ENCODE results near the gene HNRNPC.
"Not testable (repeated sequence)": the region's sequence is repeated elsewhere in the genome, so short reads cannot be mapped to it uniquely, and the experiment has no call there.

Gene HNRNPC

DNA sequence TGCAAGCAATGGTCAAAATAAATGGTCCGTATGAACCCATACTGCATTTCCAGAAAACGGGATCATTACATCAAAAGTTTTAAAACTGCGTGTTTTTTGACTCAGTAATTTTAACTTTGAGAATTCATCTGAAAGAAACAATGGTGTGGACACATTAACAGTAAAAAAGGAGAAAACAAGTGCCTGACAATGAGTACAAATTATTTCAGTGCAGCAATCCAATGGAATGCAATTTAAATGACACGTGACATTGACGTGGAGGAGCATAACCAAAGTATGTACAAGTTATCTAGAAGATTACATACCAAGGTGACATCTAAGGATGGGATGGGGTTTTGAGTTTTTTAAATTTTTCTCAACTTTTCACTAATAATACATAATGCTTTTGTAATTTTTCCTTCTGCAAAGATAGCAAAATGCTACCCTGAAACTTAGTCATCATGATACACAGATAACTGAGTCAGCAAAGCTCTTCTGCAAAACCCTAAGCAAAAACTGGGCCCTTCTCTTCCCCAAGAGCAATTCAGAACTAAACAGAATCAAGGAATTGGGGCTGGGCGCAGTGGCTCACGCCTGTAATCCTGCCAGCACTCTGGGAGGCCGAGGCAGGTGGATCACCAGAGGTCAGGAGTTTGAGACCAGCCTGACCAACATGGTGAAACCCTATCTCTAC, 20.4 kb downstream of the HNRNPC start:
- in situ Hi-C loops (cut with HindIII; ENCODE audit: low sequenced_read_pairs) = no loop called here

DNA sequence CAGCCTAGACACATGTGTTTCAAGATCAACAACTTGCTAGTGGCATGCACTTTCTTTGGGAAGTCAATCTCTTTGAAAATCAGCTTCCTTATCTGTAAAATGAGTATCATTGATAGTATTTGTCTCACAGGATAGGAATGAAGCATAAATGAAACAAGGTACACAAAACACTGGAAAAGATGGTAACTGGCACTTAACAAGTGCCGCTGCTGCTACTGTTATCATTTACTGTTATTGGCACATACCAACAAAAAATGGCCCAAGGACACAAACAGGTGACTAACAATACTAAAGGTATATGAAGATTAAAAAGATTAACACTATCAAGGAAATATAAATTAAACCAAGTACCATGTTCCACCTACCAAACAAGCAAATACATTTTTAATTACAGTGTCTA, 20.9 kb downstream of the HNRNPC start:
- in situ Hi-C loops (cut with HindIII; ENCODE audit: low sequenced_read_pairs) = no loop called here

DNA sequence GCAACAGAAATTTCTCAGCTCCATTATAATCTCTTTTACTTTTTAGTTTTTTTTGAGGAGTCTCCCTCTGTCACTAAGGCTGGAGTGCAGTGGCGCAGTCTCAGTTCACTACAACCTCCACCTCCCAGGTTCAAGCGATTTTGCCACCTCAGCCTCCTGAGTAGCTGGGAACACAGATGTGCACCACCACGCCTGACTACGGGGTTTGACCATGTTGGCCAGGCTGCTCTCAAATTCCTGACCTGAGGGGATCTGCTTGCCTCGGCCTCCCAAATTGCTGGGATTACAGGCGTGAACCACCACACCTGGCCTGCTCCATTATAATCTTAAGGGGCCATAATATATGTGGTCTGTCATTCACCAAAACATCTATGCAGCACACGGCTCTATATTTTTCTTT, 23.4 kb downstream of the HNRNPC start:
- in situ Hi-C loops (cut with HindIII; ENCODE audit: low sequenced_read_pairs) = no loop called here

DNA sequence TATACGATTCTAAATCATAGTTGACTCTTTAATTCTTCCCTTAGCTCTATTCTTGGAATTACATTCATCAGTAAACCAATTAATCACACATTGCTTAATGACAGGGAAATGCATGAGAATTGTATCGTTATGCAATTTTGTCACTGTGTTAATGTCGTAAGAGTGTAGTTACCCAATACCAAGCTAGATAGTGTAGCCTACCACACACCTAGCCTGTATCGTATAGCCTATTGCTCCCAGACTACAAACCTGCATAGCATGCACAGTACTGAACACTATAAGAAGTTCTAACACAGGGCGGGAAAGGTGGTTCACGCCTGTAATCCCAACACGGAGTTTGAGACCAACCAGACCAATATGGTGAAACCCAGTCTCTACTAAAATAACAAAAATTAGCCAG, 24.7 kb downstream of the HNRNPC start:
- in situ Hi-C loops (cut with HindIII; ENCODE audit: low sequenced_read_pairs) = no loop called here

DNA sequence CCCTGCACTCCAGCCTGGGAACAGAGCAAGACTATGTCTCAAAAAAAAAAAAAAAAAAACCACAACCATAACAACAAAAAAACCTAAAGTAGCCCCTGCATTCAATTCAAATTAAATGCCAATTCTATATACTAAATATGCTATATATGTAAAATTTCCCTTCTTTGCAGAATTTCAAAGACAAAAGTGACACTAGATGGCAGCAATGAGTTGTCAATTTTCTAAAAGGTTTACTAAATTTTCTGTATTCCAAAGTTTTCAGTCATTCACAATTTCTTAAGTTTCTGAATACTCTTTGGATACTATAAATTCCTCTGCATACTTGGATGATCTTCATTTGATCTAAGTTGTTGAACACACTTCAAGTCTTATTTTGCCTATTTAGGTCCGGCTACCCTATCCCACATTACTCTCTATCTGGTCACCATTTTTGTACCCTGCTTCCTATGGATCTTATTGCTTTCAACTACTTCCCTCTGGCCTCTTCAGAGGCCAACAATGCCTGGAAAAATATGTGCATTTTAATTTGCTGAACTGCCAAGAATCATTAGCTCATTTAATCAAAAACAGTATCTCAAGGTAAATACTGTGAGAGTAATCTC, 27.9 kb downstream of the HNRNPC start:
- in situ Hi-C loops (cut with HindIII; ENCODE audit: low sequenced_read_pairs) = no loop called here

DNA sequence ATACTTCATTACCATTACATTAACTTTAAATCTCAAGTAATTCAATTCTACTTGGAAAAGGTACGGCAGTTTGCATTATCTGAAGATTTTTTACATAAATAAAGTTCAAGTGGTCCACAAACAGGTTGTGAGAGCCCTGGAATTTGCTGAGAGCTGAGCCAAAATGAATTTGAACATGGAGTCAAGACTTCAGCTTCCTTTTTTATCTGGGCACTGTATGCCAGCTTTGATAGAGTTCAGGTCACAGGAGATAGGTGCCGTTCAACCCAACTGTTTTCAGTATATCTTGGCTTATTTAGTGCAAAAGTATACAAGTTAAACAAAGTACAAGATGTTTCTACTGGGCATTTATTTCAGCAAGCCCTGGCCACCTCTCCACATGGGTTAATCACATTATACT, 28.8 kb downstream of the HNRNPC start:
- in situ Hi-C loops (cut with HindIII; ENCODE audit: low sequenced_read_pairs) = no loop called here

DNA sequence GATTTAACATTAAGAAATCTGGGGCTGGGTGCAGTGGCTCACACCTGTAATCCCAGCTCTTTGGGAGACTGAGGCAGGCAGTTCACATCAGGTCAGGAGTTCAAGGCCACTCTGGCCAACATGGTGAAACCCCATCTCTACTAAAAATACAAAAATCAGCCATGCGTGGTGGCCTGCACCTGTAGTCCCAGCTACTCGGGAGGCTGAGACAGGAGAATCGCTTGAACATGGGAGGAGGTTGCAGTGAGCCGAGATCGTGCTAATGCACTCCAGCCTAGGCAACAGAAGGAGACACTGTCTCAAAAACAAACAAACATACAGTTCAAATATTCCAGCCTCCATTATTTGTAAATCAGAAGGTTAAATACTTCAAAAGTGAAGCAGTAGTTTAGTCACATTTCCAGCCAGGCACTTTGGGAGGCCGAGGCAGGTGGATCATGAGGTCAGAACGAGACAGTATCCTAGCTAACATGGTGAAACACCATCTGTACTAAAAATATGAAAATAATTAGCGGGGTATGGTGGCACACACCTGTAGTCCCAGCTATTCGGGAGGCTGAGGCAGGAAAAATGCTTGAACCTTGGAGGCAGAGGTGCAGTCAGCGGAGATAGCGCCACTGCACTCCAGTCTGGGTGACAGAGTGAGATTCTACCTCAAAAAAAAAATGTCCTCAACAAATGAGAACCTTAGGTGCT, 30.3 kb downstream of the HNRNPC start:
- in situ Hi-C loops (cut with HindIII; ENCODE audit: low sequenced_read_pairs) = no loop called here

DNA sequence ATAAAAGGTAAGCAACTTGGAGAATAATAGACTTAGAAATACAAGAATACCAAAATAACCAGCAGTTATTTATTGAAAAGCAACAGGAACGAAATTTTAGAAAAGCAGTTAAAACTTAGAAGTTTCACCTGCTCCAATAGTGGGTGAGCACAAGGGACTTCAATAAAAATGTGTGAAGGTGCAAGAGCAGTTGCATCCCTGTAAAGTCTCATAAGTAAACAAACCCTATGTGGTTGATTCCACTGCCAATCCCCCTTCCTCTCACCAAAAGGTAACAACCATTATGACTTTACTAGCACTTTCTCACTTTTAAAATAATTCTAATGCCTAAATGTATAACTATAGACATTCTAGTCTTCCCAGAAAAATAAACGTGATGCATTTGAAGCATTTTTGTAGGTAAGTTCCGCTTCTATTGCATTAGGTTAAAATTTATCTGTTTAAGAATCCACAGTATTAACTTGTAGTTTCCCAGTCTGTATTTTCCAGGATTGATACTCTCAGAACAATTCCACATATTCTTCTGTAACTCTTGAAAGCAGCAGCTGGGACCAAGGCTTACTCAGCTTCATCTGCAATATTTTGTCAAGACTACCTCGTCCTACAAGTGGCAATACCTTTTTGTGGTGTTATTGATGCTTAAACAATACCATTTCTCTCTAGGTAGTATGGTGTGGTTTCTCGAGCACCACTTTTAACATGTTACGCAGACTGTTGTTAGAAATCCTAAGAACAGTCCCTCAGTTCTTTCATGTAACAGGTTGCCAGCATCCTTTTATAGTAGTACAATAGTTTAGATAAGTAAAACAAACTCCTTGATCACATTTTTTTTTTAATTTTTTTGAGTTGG, 32.1 kb downstream of the HNRNPC start:
- in situ Hi-C loops (cut with HindIII; ENCODE audit: low sequenced_read_pairs) = no loop called here

DNA sequence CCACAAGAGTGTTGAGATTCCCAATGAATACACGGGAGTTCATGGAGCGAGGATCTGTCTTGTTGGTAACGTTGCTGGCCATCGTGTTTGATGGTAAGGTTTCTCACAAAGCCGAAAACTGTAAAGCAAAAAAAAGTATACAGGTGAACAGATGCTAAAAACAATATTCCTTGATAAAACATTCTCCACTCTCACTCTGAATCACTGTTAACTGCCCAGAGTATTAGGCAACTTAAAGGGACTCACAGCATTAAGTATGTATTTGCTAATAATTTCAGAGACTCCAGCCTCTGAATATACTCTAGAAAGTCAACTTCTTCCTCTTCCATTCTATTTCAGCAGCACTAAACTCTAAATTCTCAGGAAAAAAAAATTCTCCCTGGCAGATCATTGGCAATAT, 35.1 kb downstream of the HNRNPC start:
- in situ Hi-C loops (cut with HindIII; ENCODE audit: low sequenced_read_pairs) = no loop called here

DNA sequence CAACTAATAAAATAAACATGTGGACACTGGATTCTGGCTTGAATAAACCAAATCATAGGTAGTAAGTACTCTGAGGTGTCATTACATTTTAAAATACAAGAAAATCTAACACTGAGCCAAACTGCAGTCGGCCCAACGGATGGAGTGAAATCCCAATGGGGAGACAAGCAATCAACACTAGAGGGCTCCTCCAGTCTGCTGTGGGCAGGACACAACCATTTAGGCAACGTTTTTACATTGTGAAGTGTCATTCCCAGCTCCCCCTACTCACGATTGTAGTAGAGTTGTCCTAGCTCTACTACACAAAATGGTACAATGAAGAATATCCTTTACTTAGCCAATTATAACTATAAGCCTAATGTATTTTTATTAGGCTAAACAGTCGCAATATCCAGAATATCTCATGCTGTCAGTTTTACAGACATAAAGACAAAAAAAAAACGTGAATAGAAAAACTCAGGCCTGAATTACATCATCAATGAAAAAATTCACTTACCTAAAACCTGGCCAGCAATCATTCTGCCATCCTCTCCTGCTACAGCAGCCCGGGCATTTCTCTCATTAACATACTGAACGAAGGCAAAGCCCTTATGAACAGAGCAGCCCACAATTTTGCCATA, 35.7 kb downstream of the HNRNPC start:
- in situ Hi-C loops (cut with HindIII; ENCODE audit: low sequenced_read_pairs) = no loop called here

DNA sequence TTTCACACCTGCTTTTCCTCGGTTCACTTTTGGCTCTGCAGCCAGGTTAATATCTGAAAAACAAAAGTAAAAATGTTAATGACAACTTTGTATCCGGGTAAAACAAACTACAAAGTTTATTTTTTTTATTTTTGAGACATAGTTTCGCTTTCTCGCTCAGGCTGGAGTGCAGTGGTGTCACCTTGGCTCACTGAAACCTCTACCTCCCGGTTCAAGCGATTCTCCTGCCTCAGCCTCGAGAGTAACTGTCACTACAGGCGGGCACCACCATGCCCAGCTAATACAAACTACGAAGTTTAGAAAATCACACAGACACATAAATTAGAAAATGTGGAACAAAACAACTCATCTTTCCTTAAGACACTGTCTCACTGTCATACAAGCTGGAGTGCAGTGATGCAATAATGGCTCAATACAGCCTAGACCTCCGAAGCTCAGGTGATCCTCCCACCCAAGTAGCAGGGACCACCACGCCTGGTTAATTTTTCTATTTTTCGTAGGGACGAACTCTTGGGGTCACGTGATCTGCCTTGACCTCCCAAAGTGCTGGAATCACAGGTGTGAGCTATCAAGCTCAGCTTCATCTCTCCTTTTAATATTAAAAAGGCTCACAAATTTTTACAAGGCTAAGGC, 38.1 kb downstream of the HNRNPC start:
- in situ Hi-C loops (cut with HindIII; ENCODE audit: low sequenced_read_pairs) = no loop called here

DNA sequence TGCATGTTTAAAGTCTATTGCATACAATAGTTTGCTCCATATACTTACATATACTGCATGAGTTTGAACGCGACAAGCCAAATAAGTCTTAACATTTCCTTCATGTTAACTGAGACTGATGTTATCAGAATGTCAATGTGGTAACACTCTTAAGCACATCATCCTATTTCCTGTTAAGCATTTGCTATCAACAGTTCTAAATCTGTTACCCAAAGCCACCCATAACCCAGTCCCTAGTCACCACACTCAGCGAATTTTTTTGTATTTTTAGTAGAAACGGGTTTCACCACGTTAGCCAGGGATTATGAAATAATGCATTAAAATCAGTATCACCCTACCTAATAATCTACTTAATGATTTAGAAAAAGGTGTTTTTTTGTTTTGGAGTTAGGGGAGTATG, 39.4 kb downstream of the HNRNPC start:
- in situ Hi-C loops (cut with HindIII; ENCODE audit: low sequenced_read_pairs) = no loop called here

DNA sequence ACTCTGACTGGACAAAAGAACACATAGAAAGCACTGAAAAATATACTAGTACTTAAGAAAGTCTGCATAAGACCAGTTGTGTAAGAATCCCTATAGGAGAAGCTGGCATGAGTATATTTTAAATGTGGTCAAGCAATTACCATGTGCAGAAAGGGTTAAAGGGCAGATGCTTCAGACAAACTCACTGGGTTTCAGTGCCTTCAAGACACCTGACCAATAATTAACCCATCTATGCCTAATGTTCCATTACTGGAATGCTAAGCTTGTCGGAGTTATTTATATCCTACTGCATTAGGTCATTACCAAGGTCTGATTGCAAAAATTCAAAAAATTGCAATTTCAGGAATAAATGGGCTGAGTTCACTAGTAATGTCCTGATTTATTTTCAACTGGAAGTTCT, 41.3 kb downstream of the HNRNPC start:
- in situ Hi-C loops (cut with HindIII; ENCODE audit: low sequenced_read_pairs) = no loop called here

DNA sequence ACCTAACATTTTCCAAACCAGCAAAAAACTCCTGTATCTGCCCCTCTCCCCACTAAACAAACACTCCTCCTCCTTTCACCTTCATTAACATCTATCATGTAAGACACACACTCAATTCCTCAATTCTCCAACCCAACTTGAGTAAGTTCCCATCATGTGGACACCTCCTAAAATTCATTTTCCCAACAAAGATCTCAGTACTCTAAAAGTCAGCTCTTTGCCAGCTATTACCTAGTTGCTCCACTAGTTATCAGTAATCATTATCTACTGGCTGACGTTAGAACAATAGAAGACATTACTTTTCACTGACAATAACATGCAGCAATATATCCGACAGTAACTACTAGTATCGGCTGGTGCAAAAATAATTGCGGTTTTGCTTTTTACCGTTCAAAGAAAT, 42.1 kb downstream of the HNRNPC start:
- in situ Hi-C loops (cut with HindIII; ENCODE audit: low sequenced_read_pairs) = no loop called here

DNA sequence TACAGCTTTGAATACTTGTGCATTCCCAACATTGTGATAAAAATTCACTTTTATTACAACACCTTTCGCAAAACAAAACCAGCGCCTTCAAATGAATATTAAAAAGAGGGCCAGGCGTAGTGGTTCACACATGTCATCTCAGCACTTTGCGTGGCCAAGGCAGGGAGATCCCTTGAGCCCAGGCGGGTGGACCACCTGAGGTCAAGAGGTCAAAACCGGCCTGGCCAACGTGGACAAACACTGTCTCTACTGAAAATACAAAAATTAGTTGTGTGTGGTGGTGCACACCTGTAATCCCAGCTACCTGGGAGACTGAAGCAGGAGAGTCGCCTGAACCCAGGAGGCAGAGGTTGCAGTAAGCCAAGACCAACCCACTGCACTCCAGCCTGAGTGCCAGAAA, 42.8 kb downstream of the HNRNPC start:
- in situ Hi-C loops (cut with HindIII; ENCODE audit: low sequenced_read_pairs) = no loop called here

DNA sequence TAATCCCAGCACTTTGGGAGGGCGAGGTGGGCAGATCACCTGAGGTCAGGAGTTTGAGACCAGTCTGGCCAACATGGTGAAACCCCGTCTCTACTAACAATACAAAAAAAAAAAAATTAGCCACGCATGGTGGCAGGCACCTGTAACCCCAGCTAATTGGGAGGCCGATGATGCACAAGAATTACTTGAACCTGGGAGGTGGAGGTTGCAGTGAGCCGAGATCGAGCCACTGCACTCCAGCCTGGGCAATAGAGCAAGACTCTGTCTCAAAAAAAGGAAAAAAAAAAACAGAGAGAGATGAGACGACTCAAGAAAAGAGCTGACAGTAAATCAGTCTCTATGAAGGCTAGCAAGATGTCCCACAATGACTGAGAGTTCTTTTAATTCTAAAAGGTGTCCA, 44.1 kb downstream of the HNRNPC start:
- in situ Hi-C loops (cut with HindIII; ENCODE audit: low sequenced_read_pairs) = not testable (repeated sequence)

DNA sequence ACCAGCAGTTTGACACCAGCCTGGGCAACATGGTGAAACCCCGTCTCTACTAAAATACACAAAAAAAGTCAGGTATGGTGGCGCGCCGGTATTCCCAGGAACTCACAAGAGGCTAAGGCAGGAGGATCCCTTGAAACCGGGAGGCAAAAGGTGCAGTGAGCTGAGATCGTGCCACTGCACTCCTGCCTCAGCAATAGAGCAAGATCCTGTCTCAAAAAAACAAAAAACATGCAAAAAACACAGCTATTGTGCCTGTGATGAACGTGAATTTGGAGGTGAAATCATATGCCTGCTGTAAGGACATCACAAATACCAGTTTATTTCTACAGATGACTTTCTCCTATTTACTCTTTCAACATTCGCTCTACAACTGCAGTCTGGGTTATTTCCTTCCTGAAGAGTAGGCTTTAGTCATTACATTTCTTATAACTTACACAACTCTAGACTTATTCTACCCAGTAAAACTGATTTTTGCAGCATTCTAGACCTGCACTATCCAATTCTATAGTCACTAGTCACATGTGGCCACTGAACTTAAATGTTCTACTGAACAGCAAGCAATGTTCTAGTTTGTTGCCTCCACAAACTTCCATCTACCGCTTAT, 48.3 kb downstream of the HNRNPC start:
- in situ Hi-C loops (cut with HindIII; ENCODE audit: low sequenced_read_pairs) = no loop called here

DNA sequence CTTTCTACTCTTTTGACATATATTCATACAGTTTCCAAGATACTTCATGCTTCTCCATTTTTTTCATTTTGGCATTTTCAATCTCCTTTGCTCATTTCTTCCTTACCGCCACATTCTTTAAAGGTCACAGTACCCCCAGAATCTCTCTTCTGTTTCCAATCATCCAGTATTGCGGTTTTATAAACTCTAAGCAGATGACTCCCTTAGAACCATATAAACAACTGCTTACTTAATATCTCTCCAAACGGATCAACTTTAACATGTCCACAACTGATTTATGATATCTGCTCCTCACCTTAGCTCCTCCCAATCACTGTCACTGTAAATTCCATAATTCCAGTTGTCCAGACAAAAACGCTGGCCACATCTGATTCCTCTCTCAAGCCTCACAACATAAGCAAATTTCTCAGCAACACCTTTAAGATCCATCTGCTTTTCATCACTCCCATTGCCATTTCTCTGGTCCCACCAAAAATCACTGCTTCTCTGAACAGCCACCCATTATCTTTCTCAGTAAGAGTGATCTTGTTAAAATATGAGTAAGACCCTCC, 49.6 kb downstream of the HNRNPC start:
- in situ Hi-C loops (cut with HindIII; ENCODE audit: low sequenced_read_pairs) = no loop called here

DNA sequence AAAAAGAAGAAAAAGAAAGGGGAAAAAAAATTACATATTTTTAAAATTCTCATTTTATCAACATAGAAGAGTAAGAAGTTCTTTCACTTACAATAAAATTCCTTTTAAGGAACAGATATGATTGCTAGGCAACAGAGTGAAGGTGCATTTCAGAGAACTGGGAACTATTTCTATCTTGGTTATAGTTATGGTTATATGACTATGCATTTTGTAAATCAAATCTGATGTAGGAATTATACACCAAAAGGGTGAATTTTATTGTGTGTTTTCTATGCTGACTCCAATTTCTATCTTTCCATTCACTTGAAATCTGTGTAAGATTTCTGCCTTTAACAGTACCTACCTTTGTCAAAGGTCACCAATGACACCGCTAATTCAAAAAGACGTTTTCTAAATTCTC, 50.1 kb downstream of the HNRNPC start:
- in situ Hi-C loops (cut with HindIII; ENCODE audit: low sequenced_read_pairs) = no loop called here

DNA sequence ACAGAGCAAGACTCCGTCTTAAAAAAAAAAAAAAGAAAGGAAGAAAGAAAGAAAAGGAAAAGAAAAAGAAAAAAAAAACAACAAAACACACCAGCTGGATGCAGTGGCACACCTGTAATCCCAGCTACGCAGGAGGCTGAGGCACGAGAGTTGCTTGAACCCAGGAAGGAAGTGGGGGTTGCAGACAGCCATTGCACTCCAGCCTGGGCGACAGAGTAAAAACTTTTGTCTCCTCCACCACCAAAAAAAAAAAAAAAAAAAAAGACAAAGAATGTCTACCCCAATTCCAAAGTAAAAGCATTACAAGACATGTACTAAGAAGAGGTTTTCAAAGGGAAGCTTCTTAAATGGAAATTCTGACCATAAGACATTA, 53.4 kb downstream of the HNRNPC start:
- in situ Hi-C loops (cut with HindIII; ENCODE audit: low sequenced_read_pairs) = no loop called here
